HG03097 (cell line): ENCODE measurements around the gene PNLIPRP1.

ENCODE experiments used
- ATAC-seq: cut with Tn5 transposase; IDR thresholded peaks from one replicate; pipeline ENCODE4 v1.9.1; 2021; ENCODE audit not compliant: unreplicated experiment, low FRiP score

The PNLIPRP1 gene

GRCh38 chr10:116590590-116591444, at the start of gene PNLIPRP1:
Gene PNLIPRP1, plus strand, starts transcription at chr10:116590959. Its CDS starts 171 bp downstream, at chr10:116591130.
- no peak for ATAC-seq

- ATAC-seq: no peak
These were observed 48.6 kb upstream of the PNLIPRP1 start for GRCh38 chr10:116542007-116542677.

GRCh38 chr10:116545122-116545521, 45.6 kb upstream of the PNLIPRP1 start:
- no peak for ATAC-seq

GRCh38 chr10:116545756-116546155, 45.0 kb upstream of the PNLIPRP1 start, which contains the start of gene PNLIP:
Gene PNLIP, plus strand, starts transcription at chr10:116545931. Its CDS starts 162 bp downstream, at chr10:116546093.
- ATAC-seq: no peak

GRCh38 chr10:116548301-116548700, 42.5 kb upstream of the PNLIPRP1 start:
- ATAC-seq: no peak

- no peak for ATAC-seq
These were observed 37.3 kb upstream of the PNLIPRP1 start for GRCh38 chr10:116553378-116553980.

GRCh38 chr10:116554628-116555027, 36.1 kb upstream of the PNLIPRP1 start:
- ATAC-seq: no peak

GRCh38 chr10:116555880-116556279, 34.9 kb upstream of the PNLIPRP1 start:
- ATAC-seq: no peak

- no peak for ATAC-seq
These were observed 33.4 kb upstream of the PNLIPRP1 start for GRCh38 chr10:116557305-116557880.

- ATAC-seq: no peak
These were observed 25.2 kb upstream of the PNLIPRP1 start for GRCh38 chr10:116565534-116565933.

- ATAC-seq: no peak
These were observed 23.8 kb upstream of the PNLIPRP1 start for GRCh38 chr10:116566932-116567331.

GRCh38 chr10:116567335-116567734, 23.4 kb upstream of the PNLIPRP1 start:
- ATAC-seq: no peak

GRCh38 chr10:116574797-116575196, 16.0 kb upstream of the PNLIPRP1 start:
- ATAC-seq: no peak

GRCh38 chr10:116587878-116588591, 2.7 kb upstream of the PNLIPRP1 start:
- ATAC-seq: no peak

- ATAC-seq: no peak
These were observed 1.8 kb upstream of the PNLIPRP1 start for GRCh38 chr10:116588995-116589394.

- ATAC-seq: no peak
These were observed 833 bp upstream of the PNLIPRP1 start for GRCh38 chr10:116589926-116590325.

- ATAC-seq: no peak
These were observed 2.5 kb downstream of the PNLIPRP1 start for GRCh38 chr10:116593139-116593740.

- no peak for ATAC-seq
These were observed 3.8 kb downstream of the PNLIPRP1 start for GRCh38 chr10:116594525-116595035.

GRCh38 chr10:116596062-116596461, 5.3 kb downstream of the PNLIPRP1 start:
- no peak for ATAC-seq

GRCh38 chr10:116597543-116597942, 6.8 kb downstream of the PNLIPRP1 start:
- ATAC-seq: no peak
